Spinal cord (tissue), 10 donors: Measurements from ENCODE around the gene TMEM132D. TPM values are rescaled to one million over a fixed set of nuclear protein-coding genes. Genes with fewer than 3 reads are reported as not detected.

ENCODE experiments used
- DNase-seq, 6 donors: peaks; one replicate each; pipeline versions ENCODE4 v3.0.0 to v3.0.0-alpha.2; 2013 to 2015; ENCODE audit warnings: low spot score in 6 of 6, low read depth in 4 of 6
- H3K27ac ChIP-seq: one replicate; pipeline ENCODE4 v1.5.1; 2013; ENCODE audit warnings: low read depth, low read length, control low read depth
- H3K27me3 ChIP-seq: one replicate; pipeline ENCODE4 v1.6.1; 2013; ENCODE audit warnings: low read length; ENCODE audit not compliant: control insufficient read depth, insufficient read depth
- H3K36me3 ChIP-seq: one replicate; pipeline ENCODE4 v1.6.1; 2013; ENCODE audit warnings: low read length; ENCODE audit not compliant: control insufficient read depth, insufficient read depth
- H3K4me1 ChIP-seq: one replicate; pipeline ENCODE4 v1.6.1; 2013; ENCODE audit warnings: low read length; ENCODE audit not compliant: control insufficient read depth, insufficient read depth
- H3K4me3 ChIP-seq: one replicate; pipeline ENCODE4 v1.5.1; 2013; ENCODE audit warnings: low read depth, low read length, control low read depth
- H3K9me3 ChIP-seq: one replicate; pipeline ENCODE4 v1.6.1; 2013; ENCODE audit warnings: low read length; ENCODE audit not compliant: control insufficient read depth, insufficient read depth
- WGBS: methylation state at CpG from one replicate; pipeline ENCODE4 v1.1.5; 2013; ENCODE audit warnings: missing lambda C conversion rate; ENCODE audit not compliant: insufficient coverage; 5-methylcytosine and 5-hydroxymethylcytosine counted together
- polyA plus RNA-seq, 2 donors: library from polyadenylated mRNA; unstranded; fragments of 120-200 nt; gene quantifications; one replicate each; pipeline ENCODE4 v1.2.1, GENCODE V29; 2013; ENCODE audit not compliant: insufficient read length in 2 of 2
- total RNA-seq, 2 donors: library from RNA; depleted of rRNA in 1 of 2; stranded (reverse); fragments of 120-200 nt in 1 of 2; fragments of >200 nt in 1 of 2; gene quantifications; one replicate each; pipeline versions ENCODE4 v1.2.3 to v1.2.4, GENCODE V29; 2013 to 2014
- donor health status: healthy.

Gene TMEM132D
- total and polyA plus RNA-seq, 4 donors: 4.7 to 15.7 (median 12.6) TPM

DNA sequence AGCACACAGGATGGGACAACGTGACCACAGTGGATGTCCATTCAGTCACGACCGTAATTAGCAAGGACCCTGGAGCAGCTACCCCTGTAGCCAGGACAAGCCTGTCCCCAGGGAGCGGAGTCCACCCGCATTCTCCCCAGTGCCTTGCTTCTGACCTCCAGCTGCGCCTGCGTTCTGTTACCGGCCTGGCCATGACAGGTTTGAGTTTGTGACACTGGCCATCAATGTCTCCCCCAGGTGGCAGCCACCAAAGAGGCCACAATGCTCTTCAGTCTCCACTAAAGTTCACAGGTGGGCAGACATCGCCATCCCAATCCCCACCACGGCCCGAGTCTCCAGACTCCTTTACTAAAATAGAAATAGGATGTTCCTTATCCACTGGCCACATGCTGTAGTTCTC is 96.7 kb downstream of the TMEM132D start:
- H3K4me3 ChIP-seq: no peak overlapping the region
- 86% methylated on average over 8 of the region's 11 CpGs for WGBS
- H3K27me3 ChIP-seq: no peaks in the 10 kb centered on the region
- no peaks in the 10 kb centered on the region for H3K4me1 ChIP-seq
- no peaks in the 10 kb centered on the region for H3K36me3 ChIP-seq
- H3K27ac ChIP-seq: no peak overlapping the region
- no peak for DNase-seq
- H3K9me3 ChIP-seq: no peaks in the 10 kb centered on the region

DNA sequence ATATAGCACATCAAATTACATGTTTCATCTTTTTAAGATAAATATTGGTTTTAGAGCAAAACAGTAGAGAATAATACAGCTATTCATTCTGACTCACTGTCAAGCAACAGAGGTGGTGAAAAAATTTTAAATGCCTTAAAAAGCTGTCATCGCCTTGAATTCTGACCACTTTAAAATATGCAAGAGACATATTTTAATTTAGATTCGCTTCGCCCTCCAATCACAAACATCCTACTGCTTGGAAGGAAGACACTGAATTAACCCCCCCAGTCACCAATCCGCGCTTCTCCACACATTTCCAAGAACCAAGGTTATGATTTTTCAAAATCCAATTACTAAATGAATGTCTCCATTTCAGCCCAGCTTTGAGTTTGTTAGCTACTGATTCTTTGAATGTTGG is 112.4 kb downstream of the TMEM132D start:
- no peak overlapping the region for H3K4me3 ChIP-seq
- H3K27me3 ChIP-seq: no peaks in the 10 kb centered on the region
- WGBS: 70% methylated on average over 2 of the region's 5 CpGs
- H3K27ac ChIP-seq: no peak overlapping the region
- no peak for DNase-seq
- H3K36me3 ChIP-seq: no peaks in the 10 kb centered on the region
- H3K4me1 ChIP-seq: no peaks in the 10 kb centered on the region
- no peaks in the 10 kb centered on the region for H3K9me3 ChIP-seq

DNA sequence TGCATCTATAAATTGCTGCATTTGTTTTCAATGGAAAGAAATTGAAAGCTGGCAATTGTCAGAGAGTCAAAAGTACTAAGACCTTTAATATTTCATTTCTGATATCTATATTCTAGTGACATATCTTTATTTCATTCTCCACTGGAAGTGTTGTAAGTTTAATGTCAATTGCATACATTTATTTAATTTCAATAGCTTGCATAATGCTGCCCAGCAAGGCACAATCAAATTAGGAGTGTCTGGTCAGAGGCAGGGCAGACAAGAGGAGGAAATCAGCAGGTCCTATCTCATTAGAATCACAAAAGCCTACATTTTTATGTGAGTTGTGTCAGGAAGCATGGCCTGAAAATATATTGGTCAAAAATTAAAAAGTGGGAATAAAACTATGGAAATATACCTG is 112.9 kb downstream of the TMEM132D start:
- H3K27ac ChIP-seq: no peak overlapping the region
- no peaks in the 10 kb centered on the region for H3K36me3 ChIP-seq
- no peak for DNase-seq
- H3K4me3 ChIP-seq: no peak overlapping the region
- H3K4me1 ChIP-seq: no peaks in the 10 kb centered on the region
- no peaks in the 10 kb centered on the region for H3K9me3 ChIP-seq
- H3K27me3 ChIP-seq: no peaks in the 10 kb centered on the region

DNA sequence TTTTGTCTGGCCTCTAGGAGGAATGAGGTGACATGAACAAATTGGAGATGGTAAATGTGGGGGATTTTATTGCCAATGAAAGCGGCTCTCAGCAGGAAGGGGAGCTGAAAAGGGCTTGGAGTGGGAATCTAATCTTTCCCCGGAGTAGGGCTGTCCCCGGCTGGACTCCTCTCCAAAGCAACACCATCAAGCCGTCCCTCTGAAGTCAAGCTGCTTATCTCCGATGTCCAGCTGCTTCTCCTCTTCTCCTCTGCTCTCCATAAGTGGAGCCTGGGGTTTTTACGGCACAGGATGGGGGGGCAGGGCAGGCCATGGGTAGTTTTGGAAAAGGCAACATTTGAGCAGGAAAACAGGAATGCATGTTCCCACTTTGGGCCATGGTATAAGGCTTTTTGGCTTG is 113.5 kb downstream of the TMEM132D start:
- Histone ChIP-seq H3K27ac (no peak overlapping the region), H3K27me3 (no peaks in the 10 kb centered on the region), H3K36me3 (no peaks in the 10 kb centered on the region), H3K9me3 (no peaks in the 10 kb centered on the region), H3K4me3 (no peak overlapping the region), H3K4me1 (no peaks in the 10 kb centered on the region)
- 69% methylated on average over 2 of the region's 6 CpGs for WGBS
- DNase-seq: no peak

- Histone ChIP-seq H3K4me3 (no peak overlapping the region), H3K27ac (no peak overlapping the region), H3K27me3 (no peaks in the 10 kb centered on the region), H3K36me3 (no peaks in the 10 kb centered on the region), H3K4me1 (no peaks in the 10 kb centered on the region), H3K9me3 (peaks cover under 1% of the 10 kb centered on the region)
- DNase-seq: no peak
- WGBS: 95% methylated on average over 14 of the region's 14 CpGs
These were observed 113.9 kb downstream of the TMEM132D start for GRCh38 chr12:129789921-129790320.

- H3K27ac ChIP-seq: no peak overlapping the region
- no peaks in the 10 kb centered on the region for H3K36me3 ChIP-seq
- peaks cover 2% of the 10 kb centered on the region for H3K9me3 ChIP-seq
- no peaks in the 10 kb centered on the region for H3K27me3 ChIP-seq
- no peak overlapping the region for H3K4me3 ChIP-seq
- no peak for DNase-seq
- WGBS: 86% methylated on average over 4 of the region's 9 CpGs
- no peaks in the 10 kb centered on the region for H3K4me1 ChIP-seq
These were observed 115.2 kb downstream of the TMEM132D start for GRCh38 chr12:129788506-129789084.

DNA sequence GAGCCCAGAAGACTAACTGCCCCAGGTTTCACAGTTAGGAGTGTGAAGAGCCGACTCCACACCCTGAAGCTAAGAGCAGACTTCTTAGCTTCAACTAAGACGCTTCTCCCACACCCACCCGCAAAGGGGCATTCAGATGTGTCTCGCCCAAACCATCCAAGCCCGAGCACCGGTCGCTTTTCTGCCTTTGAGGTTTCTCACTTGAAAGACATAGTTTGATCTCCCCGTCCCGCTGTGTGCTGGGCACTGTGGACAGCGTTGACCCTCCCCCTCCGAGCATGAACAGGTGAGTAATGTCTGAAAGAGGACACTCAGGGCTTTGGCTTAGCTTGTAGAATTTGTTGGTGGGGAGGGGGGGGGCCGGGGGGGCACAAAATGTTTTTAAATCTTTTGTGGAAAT is 123.8 kb downstream of the TMEM132D start:
- Histone ChIP-seq H3K9me3 (peaks cover 2% of the 10 kb centered on the region), H3K27me3 (no peaks in the 10 kb centered on the region), H3K36me3 (no peaks in the 10 kb centered on the region), H3K27ac (no peak overlapping the region), H3K4me1 (no peaks in the 10 kb centered on the region), H3K4me3 (no peak overlapping the region)
- WGBS: 90% methylated on average over 7 of the region's 12 CpGs
- no peak for DNase-seq

DNA sequence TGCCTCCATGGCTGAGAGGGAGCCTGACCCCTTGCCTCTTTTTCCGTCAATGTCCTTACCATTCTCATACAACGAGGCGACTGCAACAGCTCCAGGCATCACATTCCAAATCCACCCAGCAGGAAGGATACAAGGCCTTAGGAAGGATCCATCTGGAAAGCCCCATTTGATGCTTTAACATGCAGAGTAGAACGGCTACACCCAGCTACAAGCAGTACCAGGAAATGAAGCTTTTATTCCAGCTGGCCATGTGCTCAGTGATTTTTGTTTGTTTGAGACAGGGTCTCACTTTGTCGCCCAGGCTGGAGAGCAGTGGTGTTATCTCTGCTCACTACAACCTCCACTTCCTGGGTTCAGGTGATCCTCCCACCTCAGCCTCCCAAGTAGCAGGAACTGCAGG is 124.8 kb downstream of the TMEM132D start:
- no peaks in the 10 kb centered on the region for H3K4me1 ChIP-seq
- no peaks in the 10 kb centered on the region for H3K9me3 ChIP-seq
- no peak overlapping the region for H3K4me3 ChIP-seq
- peaks cover 2% of the 10 kb centered on the region for H3K27me3 ChIP-seq
- H3K27ac ChIP-seq: no peak overlapping the region
- no peak for DNase-seq
- H3K36me3 ChIP-seq: no peaks in the 10 kb centered on the region
- WGBS: 81% methylated on average over 3 of the region's 5 CpGs

- 83% methylated on average over 7 of the region's 10 CpGs for WGBS
- Histone ChIP-seq H3K27me3 (peaks cover 2% of the 10 kb centered on the region), H3K4me3 (no peak overlapping the region), H3K4me1 (peaks cover 4% of the 10 kb centered on the region), H3K9me3 (no peaks in the 10 kb centered on the region), H3K27ac (no peak overlapping the region), H3K36me3 (no peaks in the 10 kb centered on the region)
- DNase-seq: no peak
These were observed 126.7 kb downstream of the TMEM132D start for GRCh38 chr12:129776977-129777667.
